ENCODE measurements around the gene GCLM. TPM values are rescaled to one million over a fixed set of nuclear protein-coding genes. Genes with fewer than 3 reads are reported as not detected.
A peak's percentile ranks its signal among the peaks of the same experiment; 100 is the strongest.

The GCLM gene
- total and polyA plus RNA-seq, 9 of the 15 experiments (the other 6 are each of a cell fraction or from before 2014, with no cell fraction given): 9.3 to 71.6 (median 24.5) TPM

DNA sequence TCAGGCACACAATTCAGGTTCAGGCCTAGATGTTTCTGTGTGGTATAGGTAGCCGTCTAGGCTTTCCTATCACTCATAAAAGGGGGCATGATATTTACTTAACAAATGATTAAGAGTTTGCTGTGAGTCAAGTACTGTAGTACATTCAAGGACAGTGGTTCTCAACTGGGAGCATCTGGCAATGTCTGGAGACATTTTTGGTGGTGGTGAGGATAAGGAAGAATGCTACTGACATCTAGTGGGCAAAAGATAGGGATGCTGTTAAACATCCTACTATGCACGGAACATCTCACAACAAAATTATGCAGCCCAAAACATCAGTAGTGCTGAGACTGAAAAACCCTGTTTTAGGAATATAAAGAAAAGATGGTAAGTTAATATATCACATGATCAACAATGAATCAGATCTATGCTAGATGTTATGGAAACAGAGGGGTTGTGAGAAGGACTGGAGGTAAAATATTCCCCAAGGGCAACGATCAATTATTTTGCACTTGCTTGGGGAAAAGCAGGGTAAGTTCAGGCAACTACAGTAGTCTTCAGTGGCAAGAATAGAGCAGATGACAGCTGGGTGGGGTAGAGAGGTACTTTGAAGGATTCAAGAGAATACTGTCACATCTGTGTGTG, 35.1 kb downstream of the GCLM start (continued):
- no peak for TF ChIP-seq ZNF316 (IDR thresholded peaks at IDR 0.05)
- TF ChIP-seq, protein P1, sequence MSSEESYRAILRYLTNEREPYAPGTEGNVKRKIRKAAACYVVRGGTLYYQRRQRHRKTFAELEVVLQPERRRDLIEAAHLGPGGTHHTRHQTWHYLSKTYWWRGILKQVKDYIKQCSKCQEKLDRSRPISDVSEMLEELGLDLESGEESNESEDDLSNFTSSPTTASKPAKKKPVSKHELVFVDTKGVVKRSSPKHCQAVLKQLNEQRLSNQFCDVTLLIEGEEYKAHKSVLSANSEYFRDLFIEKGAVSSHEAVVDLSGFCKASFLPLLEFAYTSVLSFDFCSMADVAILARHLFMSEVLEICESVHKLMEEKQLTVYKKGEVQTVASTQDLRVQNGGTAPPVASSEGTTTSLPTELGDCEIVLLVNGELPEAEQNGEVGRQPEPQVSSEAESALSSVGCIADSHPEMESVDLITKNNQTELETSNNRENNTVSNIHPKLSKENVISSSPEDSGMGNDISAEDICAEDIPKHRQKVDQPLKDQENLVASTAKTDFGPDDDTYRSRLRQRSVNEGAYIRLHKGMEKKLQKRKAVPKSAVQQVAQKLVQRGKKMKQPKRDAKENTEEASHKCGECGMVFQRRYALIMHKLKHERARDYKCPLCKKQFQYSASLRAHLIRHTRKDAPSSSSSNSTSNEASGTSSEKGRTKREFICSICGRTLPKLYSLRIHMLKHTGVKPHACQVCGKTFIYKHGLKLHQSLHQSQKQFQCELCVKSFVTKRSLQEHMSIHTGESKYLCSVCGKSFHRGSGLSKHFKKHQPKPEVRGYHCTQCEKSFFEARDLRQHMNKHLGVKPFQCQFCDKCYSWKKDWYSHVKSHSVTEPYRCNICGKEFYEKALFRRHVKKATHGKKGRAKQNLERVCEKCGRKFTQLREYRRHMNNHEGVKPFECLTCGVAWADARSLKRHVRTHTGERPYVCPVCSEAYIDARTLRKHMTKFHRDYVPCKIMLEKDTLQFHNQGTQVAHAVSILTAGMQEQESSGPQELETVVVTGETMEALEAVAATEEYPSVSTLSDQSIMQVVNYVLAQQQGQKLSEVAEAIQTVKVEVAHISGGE (CRISPR knock-in tag; IDR thresholded peaks at IDR 0.05): no peak
- TF ChIP-seq POLR2AphosphoS5 (IDR thresholded peaks at IDR 0.05; ENCODE audit: control insufficient read depth, insufficient read depth, low read depth, low read length): 0 out of 2 replicates have a peak, but pooled peaks have one; percentile 11
- TF ChIP-seq, protein P2, sequence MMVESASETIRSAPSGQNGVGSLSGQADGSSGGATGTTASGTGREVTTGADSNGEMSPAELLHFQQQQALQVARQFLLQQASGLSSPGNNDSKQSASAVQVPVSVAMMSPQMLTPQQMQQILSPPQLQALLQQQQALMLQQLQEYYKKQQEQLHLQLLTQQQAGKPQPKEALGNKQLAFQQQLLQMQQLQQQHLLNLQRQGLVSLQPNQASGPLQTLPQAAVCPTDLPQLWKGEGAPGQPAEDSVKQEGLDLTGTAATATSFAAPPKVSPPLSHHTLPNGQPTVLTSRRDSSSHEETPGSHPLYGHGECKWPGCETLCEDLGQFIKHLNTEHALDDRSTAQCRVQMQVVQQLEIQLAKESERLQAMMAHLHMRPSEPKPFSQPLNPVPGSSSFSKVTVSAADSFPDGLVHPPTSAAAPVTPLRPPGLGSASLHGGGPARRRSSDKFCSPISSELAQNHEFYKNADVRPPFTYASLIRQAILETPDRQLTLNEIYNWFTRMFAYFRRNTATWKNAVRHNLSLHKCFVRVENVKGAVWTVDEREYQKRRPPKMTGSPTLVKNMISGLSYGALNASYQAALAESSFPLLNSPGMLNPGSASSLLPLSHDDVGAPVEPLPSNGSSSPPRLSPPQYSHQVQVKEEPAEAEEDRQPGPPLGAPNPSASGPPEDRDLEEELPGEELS (CRISPR knock-in tag; IDR thresholded peaks at IDR 0.05; ENCODE audit: borderline replicate concordance): no peak
- no peak for TF ChIP-seq PCBP1 (IDR thresholded peaks at IDR 0.05; ENCODE audit: low read depth, low read length, poor library complexity, severe bottlenecking)
- no peak for TF ChIP-seq IRF2 (CRISPR knock-in tag; IDR thresholded peaks at IDR 0.05)
- TF ChIP-seq BMI1 (IDR thresholded peaks at IDR 0.05; ENCODE audit: low read length): no peak
- TF ChIP-seq ZNF584 (CRISPR knock-in tag; IDR thresholded peaks at IDR 0.05; ENCODE audit: low read depth): no peak
- no peak for TF ChIP-seq COPS2 (conservative IDR thresholded peaks at IDR 0.05)
- TF ChIP-seq, protein P3, sequence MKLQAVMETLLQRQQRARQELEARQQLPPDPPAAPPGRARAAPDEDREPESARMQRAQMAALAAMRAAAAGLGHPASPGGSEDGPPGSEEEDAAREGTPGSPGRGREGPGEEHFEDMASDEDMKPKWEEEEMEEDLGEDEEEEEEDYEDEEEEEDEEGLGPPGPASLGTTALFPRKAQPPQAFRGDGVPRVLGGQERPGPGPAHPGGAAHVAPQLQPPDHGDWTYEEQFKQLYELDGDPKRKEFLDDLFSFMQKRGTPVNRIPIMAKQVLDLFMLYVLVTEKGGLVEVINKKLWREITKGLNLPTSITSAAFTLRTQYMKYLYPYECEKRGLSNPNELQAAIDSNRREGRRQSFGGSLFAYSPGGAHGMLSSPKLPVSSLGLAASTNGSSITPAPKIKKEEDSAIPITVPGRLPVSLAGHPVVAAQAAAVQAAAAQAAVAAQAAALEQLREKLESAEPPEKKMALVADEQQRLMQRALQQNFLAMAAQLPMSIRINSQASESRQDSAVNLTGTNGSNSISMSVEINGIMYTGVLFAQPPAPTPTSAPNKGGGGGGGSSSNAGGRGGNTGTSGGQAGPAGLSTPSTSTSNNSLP (IDR thresholded peaks at IDR 0.05; ENCODE audit: borderline replicate concordance, low read depth, low read length): no peak
- TF ChIP-seq BRD9 (IDR thresholded peaks at IDR 0.05; ENCODE audit: low read depth, partially characterized antibody): no peak
- peak; percentile 50 to 53 for TF ChIP-seq RAD21 (CRISPR knock-in tag; conservative IDR thresholded peaks at IDR 0.05 in 1 of 2, IDR thresholded peaks at IDR 0.05 in 1 of 2)
- TF ChIP-seq RNF2 (IDR thresholded peaks at IDR 0.05): no peak
- TF ChIP-seq MEF2D (tag; conservative IDR thresholded peaks at IDR 0.05; ENCODE audit: low read depth): no peak
- TF ChIP-seq TOE1 (IDR thresholded peaks at IDR 0.05; ENCODE audit: borderline replicate concordance): no peak
- no peak for TF ChIP-seq TOE1 (CRISPR knock-in tag; IDR thresholded peaks at IDR 0.05; ENCODE audit: borderline replicate concordance, low read depth)

All from K562 (cell line).